GM19023 (cell line): ENCODE data around the gene CGB5.
"Not testable (repeated sequence)": the region's sequence is repeated elsewhere in the genome, so short reads cannot be mapped to it uniquely, and the experiment has no call there.

Experiments used
- ATAC-seq: cut with Tn5 transposase; IDR thresholded peaks from one replicate; pipeline ENCODE4 v1.9.1; 2021; ENCODE audit warnings: mild to moderate bottlenecking, moderate library complexity; ENCODE audit not compliant: unreplicated experiment

The CGB5 gene

DNA sequence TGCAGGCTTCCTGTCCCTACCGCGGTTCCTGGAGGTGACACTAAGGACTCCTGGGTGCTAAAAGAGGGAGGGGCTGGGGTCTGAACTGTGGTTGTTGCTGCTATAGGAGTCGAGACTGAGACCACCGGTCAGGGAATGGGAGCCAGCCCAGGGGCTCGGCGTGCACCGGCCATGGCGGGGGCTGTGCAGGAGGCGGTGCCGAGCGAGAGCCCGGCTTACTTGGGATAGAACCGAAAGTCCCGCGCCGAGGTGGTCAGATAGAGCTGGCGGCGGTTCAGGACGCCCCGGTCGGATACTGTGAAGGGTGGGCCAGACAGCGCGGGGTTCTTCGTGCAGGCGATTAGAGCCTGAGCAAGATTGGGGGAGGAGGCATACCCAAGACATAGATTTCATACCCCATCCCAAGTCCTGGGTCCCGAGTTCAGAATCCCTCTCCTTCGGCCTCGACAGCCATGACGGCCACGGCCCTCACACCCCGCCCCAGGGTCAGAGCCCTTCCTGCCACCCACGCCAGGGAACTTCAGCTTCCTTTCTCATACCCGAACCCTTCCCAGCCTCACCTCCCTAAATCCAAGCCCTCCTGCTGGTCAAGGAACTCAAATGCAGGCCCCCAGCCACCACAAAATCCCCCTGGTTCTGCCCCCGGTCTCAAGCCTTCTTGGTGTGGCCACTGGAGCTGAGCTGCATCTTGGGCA, 13.4 kb downstream of the CGB5 start:
- ATAC-seq: not testable (repeated sequence)

DNA sequence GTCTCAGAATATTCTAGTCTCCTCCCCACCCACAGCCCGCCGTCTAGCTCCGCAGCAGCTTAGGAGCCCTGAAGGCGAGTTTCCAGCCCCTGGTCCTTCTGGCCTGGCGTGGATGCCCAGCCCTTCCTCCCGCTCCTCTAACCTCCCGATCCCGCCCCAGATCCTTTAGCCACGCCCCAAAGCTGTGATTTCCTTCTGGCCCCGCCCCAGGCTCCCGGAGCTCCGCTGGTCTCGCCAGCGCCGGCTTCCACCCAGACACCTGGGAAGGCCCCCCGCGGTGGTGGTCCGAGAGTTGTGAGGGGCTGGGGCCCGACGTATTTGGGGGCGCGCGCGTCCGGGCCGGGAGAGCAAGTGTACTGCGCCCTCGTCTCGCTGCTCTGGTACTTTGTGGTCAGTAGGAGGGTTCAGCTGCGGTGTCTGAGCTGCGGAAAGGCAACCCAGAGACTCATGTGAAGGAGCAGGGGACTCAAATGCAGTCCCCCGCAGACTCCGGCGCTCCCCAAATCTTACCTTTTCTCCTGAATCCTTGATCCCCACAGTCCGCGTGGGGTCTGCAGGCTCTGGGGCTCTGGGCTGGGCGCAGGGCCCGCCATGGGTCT, 14.1 kb downstream of the CGB5 start, which contains the start of gene CGB7:
Gene CGB7, minus strand, starts transcription at position 114 of the 599 bp plus-strand sequence. CDS start 2,374 bp downstream, outside the sequence.
- ATAC-seq: no peak

DNA sequence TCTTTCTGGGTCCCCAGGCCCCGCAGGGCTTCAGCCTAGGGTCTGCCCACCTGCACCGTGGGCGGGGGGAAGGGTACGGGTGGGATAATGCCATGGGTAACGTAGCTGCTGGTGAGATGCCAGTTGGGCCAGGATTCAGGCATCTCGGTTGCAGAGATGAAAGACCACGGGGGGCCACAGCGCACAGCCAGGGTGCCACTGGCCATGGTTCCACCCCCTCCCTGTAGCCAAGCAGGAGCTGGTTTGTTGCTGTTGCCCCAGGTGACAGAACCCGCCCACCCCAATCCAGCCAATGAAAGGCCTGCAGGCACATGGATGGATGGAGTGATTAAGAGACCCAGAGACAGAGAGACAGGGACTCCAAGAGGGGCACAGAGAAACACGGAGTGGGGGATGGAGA, 14.9 kb downstream of the CGB5 start:
- no peak for ATAC-seq

DNA sequence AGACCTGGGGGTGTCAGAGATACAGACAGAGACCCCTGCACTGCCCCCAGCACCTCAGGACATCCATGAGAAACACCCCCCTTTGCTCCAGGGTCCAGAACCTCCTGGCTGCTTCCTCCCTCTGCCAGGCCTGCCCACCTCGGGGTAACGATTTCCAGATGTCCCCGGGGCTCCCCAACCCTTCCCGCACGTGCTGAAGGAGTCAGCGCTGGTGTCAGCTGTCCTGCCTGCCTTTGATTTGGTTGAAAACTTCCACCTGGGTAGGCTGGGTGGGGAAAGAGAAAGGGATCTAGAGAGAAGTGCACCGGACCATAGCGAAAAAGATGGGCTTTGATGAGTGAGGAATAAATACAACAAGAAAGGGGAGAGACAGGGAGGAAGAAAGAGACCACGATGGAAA, 15.4 kb downstream of the CGB5 start:
- no peak for ATAC-seq

DNA sequence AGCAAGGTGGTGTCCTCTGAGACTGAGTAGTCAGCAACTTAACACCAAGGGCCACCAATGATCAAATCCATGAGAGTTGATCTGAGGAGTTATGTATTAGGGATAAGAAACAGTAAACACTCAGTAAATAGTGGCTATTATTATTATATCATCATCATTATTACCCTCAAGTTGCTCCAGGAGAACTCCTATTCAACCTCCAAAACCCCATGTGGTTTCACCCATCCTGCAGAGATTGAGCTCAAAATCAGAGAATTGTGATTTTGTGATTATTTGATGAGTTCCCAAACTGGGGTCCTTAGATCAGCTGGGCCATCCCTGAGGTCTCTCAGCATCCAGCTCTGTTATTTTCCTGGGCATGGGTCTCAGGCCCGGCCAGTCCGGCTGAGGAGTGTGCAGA, 17.4 kb downstream of the CGB5 start:
- ATAC-seq: no peak

DNA sequence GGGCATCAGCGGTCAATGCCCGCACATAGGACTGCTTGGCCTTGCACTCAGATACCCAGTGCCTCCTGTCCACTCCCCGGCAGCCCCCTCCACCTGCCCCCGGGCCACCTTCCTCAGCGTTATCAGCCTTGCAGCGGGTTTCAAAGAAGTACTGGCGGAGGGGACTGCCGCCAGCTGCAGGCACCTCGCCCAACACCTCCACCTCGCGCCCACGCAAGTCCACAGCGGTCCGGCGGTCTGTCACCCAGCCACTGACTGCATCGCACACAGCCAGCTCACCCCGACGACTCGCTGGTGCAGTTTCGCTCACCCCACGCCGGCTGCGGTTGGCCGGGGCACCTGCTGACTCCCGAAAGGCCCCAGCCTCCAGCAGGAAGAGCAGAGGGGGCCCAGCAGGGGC, 17.8 kb downstream of the CGB5 start:
- ATAC-seq: no peak

DNA sequence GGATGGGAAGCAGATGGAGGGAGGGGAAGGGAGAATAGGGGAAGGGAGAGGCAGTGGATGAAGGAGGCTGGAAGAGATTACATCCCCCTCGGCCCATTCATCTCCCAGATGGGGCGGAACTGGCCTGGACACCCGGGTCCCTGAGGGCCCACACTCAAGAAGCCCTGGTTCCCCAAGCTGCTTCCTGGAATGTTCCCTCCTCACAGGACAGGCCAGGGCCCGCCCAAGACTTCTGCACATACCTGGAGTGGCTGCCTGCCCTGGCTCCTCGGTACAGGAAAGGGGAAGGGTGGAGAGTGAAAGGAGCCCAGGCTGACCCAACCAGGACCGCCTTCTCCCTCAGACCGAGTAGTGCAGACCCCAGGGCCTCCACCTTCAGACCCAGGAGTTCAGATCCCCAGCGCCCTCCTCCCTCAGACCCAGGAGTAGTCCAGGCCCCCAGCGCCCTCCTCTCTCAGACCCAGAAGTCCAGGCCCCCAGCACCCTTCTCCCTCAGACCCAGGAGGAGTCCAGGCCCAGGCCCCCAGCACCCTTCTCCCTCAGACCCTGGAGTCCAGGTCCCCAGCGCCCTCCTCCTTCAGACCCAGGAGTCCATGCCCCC, 20.5 kb downstream of the CGB5 start:
- no peak for ATAC-seq

DNA sequence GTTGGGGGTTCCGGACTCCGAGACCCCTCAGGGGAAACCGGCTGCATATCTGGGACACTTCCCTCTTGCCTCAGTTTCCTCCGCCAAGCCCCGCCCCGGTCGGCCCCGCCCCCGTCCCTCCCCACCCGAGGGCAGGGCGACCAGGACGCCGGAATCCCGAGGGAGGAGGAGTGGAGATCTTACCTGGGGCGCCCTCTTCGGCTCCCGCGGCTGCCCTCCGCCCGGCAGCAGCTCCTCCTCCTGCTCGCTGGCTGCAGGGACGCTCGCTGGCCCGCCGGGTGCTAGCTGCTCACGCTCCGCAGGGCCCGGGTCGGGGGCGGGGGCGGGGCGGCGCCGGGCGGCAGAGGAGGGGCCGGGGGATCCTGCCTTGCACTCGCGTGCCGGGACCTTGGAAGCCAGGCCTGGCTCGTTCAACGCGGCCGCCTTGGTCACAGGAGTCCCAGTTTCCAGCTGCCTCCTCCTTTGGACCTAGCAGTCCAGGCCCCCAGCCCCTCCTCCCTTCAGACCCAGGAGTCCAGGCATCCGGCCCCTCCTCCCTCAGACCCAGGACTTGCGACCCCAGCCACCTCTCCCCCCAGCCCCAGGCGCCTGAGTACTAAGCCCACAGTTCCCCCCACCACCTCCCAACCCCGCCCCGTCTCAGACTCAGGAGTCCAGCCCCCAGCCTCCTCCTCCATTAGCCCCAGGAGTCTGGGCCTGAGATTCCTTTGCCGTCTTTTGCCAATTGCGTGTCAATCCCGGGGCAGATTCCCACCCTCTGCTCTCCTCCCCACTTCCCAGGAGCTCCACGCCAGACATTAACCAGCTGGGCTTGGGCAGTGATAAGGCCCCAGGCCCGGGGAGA, 21.3 kb downstream of the CGB5 start, which contains the start of gene NTF4:
Gene NTF4, minus strand, starts transcription at position 51 of the 844 bp plus-strand sequence. CDS start 2,821 bp downstream, outside the sequence.
- no peak for ATAC-seq

DNA sequence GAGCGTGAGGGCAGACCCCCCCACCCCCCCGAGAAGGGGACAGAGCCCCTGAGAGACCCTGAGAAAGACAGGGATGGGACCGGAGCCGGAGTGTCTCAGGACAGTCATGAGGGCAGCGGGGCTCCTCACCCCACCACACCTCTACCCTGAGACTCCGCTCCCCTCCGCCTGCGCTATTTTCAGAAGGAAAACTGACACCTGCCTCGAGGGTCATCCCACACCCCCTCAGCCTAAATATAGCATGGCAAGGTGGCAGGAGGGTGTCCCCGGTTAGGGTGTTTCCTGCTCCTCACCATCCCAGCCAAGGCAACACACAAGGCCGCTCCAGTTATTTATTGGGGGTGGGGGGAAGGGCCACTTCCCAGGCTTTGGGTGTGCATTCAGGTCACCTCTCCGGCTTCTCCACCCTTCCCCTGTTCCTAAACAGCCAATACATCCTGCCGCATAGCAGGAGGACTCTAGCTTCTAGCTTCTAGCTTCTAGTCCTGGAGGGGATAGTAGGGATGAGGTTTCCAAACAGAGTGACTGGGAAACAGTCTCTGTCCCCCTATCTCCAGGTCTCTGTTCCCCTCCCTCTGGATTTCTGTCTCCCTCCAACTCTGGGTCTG, 22.4 kb downstream of the CGB5 start:
- ATAC-seq: no peak

DNA sequence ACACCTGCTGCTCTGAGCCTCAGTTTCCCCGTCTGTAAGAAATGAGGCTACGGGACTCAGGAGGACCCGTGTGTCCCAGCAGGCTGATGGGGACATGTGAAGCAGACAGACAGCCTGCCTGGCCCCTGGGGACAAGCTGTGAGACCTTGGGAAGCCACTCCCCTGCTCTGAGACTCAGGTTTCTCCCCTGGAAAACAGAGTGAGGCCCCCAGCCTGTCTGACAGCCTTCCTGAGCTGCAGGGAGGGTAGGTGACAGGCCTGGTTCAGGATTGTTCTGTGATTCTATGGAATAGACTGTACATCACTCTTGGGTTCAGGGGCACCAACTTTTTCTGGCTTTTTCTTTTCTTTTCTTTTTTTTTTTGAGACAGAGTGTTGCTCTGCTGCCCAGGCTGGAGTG, 23.9 kb downstream of the CGB5 start:
- ATAC-seq: no peak

DNA sequence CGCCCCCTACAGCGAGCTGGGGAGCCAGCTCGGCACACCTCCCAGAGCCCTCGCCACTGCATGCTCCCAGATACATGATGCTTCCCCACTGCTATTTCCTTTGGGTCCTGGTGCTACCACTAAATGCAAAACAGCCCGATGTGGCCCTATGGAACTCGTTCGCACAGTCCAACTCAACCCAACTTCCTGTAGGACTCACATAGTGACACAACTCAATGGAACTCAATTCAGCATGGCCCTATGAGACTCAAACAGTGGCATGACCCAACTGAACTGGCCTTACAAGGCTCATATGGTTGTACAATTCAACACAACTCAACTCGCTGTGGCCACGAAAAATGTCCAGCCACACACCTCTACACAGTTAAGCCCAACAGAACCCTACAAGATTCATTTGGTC, 25.4 kb downstream of the CGB5 start:
- no peak for ATAC-seq

DNA sequence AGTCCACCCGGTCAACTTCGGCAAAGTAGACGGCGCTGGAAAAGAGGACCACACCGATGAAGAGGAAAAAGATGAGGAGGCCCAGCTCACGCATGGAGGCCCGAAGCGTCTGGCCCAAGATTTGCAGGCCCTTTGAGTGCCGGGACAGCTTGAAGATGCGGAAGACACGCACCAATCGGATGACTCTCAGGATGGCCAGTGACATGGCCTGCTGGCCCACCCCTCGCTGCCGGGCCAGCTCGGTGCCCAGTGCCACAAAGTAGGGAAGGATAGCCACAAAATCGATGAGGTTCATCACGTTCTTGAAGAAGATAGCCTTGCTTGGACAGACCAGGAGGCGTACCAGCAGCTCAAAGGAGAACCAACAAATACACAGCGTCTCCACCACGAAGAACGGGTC, 26.8 kb downstream of the CGB5 start:
- no peak for ATAC-seq

DNA sequence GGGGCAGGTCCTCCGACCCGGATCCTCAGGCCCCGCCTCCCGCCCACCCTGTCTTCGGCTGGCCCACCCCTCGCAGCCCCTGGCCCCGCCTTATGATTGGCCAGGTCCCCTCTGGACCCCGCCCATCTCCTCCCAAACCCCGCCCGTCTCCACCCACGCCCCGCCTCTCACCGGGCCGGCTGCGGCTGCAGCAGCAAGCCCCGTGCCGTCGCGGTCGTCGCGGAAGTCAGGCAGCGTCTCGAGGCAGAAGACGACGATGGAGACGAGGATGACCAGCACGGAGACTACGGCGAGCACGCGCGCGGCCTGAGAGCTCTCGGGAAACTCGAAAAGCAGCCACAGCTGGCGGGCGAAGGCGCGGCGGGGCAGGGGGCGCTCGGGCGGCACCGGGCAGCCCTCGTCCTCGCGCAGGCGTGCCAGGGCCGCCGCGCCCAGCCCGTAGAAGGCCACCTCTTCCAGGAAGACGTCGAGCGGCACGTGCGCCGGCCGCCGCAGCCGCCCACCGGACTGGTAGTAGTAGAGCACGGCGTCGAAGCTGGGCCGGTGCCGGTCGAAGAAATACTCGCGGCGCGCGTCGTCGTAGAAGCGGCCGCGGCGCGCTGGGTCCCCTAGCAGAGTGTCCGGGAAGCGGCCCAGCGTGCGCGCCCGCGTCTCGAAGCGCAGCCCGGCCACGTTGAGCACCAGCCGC, 28.4 kb downstream of the CGB5 start:
- ATAC-seq: no peak

DNA sequence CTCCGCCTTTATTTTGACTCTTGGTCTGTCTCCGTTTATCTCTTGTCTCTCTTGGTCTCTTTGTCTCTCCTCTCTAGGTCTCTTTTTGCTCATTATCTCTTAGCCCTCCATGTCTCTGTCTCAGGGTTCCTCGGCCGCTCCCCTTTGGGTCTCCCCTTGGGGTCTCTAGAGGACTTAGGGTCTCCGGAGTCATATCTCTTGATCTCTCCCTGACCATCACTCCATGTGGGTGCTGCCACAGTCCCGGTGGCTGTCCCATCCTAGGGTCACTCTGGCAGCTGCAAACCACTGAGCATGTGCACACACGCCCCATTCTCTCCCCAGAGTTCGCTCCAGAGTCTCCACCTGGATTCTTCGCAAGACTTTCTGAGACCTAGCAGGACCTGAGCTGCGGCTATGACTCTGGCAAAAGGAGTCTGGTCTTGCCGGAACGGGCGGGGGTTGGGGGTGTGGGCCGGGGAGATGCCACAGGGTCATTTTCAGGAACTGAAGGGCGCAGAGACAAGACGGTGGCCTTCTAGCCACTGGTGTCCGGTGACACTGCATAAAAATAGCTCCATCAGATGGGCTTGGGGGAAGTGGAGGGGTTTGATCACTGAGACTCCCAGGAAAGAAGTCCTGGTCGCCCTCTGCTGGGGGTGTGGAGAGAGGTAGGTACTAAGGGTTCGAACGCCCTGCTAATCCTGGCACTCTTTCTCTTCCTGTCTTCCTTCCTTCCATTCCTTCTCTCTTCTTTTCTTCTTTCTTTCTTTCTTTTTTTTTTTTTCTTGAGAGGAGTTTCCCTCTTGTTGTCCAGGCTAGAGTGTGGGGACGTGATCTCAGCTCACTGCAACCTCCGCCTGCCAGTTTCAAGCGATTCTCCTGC, 30.1 kb downstream of the CGB5 start:
- ATAC-seq: no peak

DNA sequence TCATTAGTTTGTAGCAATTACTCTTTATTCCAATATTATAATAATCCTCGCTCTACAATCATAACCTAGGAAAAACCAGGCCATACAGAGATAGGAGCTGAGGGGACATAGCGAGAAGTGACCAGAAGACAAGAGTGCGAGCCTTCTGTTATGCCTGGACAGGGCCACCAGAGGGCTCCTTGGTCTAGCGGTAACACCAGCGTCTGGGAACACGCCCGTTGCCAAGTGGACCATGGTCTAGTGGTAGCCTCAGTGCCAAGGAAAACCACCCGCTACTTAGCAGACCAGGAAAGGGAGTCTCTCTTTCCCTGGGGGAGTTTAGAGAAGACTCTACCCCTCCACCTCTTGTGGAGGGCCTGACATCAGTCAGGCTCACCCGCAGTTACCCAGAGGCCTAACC, 31.2 kb downstream of the CGB5 start:
- not testable (repeated sequence) for ATAC-seq

DNA sequence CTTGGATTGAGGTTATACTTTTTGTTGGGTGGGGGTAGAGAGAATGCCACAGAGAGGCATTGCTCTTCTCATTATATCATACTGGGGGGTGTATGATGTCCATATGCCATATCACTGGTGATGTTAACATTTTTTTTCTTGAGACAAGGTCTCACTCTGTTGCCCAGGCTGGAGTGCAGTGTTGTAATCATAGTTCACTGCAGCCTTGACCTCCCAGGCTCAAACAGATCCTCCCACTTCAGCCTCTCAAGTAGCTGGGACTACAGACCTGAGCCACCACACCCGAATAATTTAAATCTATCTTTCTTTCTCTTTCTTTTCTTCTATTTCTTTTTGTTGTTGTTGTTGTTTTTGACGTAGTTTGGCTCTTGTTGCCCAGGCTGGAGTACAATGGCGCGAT, 36.7 kb downstream of the CGB5 start:
- ATAC-seq: no peak

DNA sequence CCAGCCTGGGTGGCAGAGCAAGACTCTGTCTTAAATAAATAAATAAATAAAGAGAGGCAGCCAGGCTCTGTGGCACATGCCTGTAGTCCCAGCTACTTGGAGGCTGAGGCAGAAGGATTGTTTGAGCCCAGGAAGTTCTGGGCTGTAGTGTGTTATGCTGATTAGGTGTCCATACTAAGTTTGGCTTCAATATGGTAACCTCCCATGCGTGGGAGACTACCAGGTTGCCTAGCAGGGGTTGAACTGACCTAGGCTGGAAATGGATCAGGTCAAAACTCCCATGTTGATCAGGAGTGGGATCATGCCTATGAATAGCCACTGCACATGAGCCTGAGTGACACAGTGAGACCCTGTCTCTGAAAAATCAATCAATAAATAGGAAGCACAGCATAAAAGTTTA, 37.6 kb downstream of the CGB5 start:
- no peak for ATAC-seq

DNA sequence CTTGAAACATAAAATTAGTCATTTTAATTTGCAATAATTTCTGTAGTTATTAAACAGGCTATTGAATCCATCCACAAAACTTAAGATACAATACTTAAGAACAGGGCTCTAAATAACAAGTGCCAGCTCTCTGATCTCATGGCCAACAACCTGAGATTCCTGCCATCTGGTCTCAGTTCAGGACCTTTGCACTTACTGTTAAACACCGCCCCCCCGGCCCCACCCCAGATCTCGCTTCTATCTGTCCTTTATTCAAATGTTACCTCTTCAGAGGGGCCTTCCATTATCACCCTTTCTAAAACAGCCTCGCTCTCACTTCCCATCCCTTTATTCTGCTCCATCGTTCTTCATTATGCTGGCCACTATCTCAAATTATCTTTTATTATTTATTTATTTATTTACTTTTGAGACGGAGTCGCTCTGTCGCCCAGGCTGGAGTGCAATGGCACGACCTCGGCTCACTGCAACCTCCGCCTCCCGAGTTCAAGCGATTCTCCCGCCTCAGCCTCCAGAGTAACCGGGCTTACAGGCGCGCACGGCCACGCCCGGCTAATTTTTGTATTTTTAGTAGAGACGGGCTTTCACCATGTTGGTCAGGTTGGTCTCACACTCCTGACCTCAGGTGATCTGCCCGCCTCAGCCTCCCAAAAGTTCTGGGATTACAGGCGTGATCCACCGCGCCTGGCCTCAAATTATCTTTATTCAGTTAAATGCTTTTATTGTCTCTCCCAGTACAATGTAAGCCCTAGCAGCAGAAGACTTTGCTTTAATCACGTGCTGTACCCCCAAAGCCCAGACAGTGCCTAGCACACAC, 40.8 kb downstream of the CGB5 start:
- ATAC-seq: no peak
